Osteocyte (in vitro differentiated cells): Measurements from ENCODE around the gene ABCC10. TPM values are rescaled to one million over a fixed set of nuclear protein-coding genes. Genes with fewer than 3 reads are reported as not detected.
"Not testable (repeated sequence)": the region's sequence is repeated elsewhere in the genome, so short reads cannot be mapped to it uniquely, and the experiment has no call there.

Experiments used
- DNase-seq: peaks from one replicate; pipeline ENCODE4 v3.0.0; 2021; ENCODE audit warnings: mixed read lengths; ENCODE audit not compliant: unreplicated experiment; ENCODE audit errors: extremely low spot score
- H3K27ac Mint-ChIP-seq: one replicate; pipeline ENCODE4 v1.8.0; 2021; ENCODE audit warnings: mild to moderate bottlenecking, mixed read lengths; ENCODE audit not compliant: unreplicated experiment
- H3K27me3 Mint-ChIP-seq: one replicate; pipeline ENCODE4 v1.8.0; 2021; ENCODE audit warnings: mixed read lengths; ENCODE audit not compliant: unreplicated experiment
- H3K36me3 Mint-ChIP-seq: one replicate; pipeline ENCODE4 v1.8.0; 2021; ENCODE audit warnings: mixed read lengths; ENCODE audit not compliant: unreplicated experiment
- H3K4me1 Mint-ChIP-seq: one replicate; pipeline ENCODE4 v1.8.0; 2021; ENCODE audit warnings: mixed read lengths; ENCODE audit not compliant: unreplicated experiment
- H3K4me3 Mint-ChIP-seq: one replicate; pipeline ENCODE4 v1.8.0; 2021; ENCODE audit warnings: mild to moderate bottlenecking, moderate library complexity, mixed read lengths; ENCODE audit not compliant: unreplicated experiment
- H3K9me3 Mint-ChIP-seq: one replicate; pipeline ENCODE4 v1.8.0; 2021; ENCODE audit warnings: mixed read lengths; ENCODE audit not compliant: unreplicated experiment
- total RNA-seq: library from RNA; stranded (reverse); gene quantifications from 2 replicates; pipeline ENCODE4 v1.2.1, GENCODE V29; 2021
- TF ChIP-seq, protein P1 (sequence below): fragments of 200-600 bp; sonication (generic); IDR thresholded peaks from 2 replicates; pipeline ENCODE4 v1.5.0; 2021; ENCODE audit warnings: antibody characterized with exemption, mild to moderate bottlenecking, moderate library complexity

ABCC10 gene
- total RNA-seq, 1 donor from 2014 or later = 40.1 TPM

DNA sequence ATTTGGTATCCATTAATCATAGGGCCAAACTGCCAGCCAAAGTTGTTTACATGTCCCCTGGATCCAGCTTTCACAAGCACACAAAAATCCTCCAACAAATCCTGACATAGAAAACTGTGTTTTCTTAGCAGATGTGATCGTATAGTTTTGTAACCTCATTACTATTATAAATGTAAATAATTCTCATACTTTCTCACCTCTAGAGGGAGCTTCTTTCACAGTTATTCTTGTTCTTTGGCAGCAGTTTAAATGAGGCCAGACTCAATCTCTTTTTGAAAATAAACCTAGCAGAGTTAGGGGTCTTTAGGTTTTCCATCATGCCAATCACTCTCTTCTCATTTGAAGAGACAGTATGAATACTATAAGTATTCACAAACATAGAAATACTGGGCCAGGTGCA is 40.8 kb upstream of the ABCC10 start:
- no peak for DNase-seq

DNA sequence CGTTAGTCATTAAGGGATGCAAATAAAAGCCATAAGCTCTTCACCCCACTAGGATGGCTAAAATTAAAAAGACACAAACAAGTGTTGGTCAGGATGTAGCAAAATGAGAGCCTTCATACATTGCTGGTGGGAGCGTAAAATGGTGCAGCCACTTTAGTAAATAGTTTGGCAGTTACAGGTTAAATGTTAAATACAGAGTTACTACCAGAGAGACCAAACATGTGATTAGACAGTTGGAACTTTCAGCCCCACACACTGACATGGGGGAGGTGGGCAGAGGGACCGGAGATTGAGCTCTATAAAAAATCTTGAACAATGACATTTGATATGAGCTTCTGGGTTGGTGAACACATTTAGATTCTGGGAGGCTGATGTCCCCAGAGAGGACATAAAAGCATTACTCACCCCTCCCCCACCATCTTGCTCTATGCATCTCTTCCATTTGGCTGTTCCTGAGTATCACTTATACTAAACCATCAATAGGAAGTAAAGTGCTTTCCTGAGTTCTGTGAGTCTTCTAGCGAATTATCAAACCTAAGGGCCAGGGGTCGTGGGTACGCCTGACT is 37.5 kb upstream of the ABCC10 start:
- Mint-ChIP-seq H3K36me3 (no peaks in the 10 kb centered on the region), H3K4me1 (peaks cover 2% of the 10 kb centered on the region), H3K27ac (no peak overlapping the region), H3K27me3 (peaks cover 42% of the 10 kb centered on the region), H3K4me3 (no peak overlapping the region), H3K9me3 (no peaks in the 10 kb centered on the region)
- TF ChIP-seq, protein P1, sequence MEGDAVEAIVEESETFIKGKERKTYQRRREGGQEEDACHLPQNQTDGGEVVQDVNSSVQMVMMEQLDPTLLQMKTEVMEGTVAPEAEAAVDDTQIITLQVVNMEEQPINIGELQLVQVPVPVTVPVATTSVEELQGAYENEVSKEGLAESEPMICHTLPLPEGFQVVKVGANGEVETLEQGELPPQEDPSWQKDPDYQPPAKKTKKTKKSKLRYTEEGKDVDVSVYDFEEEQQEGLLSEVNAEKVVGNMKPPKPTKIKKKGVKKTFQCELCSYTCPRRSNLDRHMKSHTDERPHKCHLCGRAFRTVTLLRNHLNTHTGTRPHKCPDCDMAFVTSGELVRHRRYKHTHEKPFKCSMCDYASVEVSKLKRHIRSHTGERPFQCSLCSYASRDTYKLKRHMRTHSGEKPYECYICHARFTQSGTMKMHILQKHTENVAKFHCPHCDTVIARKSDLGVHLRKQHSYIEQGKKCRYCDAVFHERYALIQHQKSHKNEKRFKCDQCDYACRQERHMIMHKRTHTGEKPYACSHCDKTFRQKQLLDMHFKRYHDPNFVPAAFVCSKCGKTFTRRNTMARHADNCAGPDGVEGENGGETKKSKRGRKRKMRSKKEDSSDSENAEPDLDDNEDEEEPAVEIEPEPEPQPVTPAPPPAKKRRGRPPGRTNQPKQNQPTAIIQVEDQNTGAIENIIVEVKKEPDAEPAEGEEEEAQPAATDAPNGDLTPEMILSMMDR = no peak
- no peak for DNase-seq

More for the DNA sequence above, 40.8 kb upstream of the ABCC10 start:
- TF ChIP-seq, protein P1 = peak; percentile 56
- H3K4me3 Mint-ChIP-seq = no peak overlapping the region
- H3K36me3 Mint-ChIP-seq = no peaks in the 10 kb centered on the region
- no peaks in the 10 kb centered on the region for H3K9me3 Mint-ChIP-seq
- peaks cover 31% of the 10 kb centered on the region for H3K27me3 Mint-ChIP-seq
- no peak overlapping the region for H3K27ac Mint-ChIP-seq
- peaks cover 2% of the 10 kb centered on the region for H3K4me1 Mint-ChIP-seq

DNA sequence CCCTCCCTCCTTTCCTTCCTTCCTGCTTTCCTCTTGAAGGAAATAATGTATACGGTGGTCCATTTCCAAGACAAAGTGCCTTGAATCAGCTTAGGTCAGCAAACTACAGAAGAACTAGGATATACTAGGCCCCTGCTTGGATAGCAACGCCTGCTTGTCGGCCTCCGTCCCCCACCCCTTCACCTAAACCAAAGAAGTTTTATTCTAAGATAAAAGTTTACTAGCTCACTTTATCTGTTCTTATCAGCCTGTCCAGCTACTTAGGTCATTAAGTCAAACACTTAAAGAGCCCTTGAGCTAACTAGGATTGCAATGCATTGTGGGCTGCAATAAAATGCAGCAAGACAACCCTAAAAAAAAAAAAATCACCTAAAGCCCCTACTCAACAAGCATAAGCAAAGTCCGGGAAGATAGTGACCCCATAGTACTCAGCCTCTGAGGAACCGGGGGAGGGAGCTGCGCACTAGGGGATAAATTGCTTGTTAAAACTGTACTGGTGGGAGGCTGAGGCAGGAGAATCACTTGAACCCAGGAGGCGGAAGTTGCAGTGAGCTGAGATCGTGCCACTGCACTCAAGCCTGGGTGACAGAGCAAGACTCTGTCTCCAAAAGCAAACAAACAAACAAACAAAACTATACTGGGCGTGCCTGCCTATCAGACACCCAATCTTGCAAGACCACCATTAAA is 36.4 kb upstream of the ABCC10 start:
- not testable (repeated sequence) for H3K4me3 Mint-ChIP-seq, H3K27ac Mint-ChIP-seq, H3K36me3 Mint-ChIP-seq, H3K4me1 Mint-ChIP-seq, DNase-seq, H3K9me3 Mint-ChIP-seq
- H3K27me3 Mint-ChIP-seq = peaks cover 42% of the 10 kb centered on the region

DNA sequence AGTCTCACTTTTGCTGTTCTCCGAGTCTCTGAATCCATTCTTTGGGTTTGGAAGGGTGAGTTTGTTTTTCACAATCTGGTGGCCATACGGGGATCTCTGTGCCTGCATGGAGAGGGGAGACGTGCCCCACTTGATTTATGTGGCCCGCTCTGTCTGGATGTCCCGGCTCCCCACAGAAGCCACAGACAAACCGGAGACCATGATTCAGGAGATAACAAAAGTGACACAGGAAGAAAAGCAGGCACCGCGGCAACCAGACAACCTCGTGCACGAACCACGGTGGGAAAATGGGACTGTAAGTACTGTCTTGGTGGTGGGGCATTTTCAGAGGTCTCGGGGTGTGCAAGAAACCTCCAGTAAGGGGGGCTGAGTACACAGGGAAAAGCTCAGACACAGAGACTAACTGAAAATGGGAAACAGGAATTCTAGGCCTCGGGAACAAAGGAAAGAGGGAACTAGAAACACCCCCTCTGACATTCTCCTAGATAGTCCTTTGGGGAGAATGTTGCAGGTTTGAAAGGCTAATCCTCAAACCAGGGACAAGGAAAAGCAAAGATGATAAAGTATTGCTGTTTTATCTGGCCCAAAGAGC is 35.8 kb upstream of the ABCC10 start:
- Mint-ChIP-seq H3K27ac (no peak overlapping the region), H3K36me3 (no peaks in the 10 kb centered on the region), H3K4me3 (no peak overlapping the region), H3K4me1 (peaks cover 7% of the 10 kb centered on the region), H3K9me3 (no peaks in the 10 kb centered on the region), H3K27me3 (peaks cover 42% of the 10 kb centered on the region)
- TF ChIP-seq, protein P1 = no peak
- DNase-seq = no peak

DNA sequence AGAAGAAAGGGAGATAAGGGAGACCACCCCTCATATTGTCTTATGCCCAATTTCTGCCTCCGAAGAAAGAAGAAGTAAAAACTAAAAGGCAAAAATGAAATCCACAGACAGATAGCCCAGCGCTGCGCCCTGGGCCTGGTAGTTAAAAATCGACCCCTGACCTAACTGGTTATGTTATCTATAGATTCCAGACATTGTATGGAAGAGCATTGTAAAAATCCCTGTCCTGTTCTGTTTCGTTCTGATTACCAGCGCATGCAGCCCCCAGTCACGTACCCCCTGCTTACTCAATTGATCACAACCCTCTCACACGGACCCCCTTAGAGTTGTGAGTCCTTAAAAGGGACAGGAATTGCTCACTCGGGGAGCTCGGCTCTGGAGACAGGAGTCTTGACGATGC is 34.2 kb upstream of the ABCC10 start:
- peaks cover 39% of the 10 kb centered on the region for H3K27me3 Mint-ChIP-seq
- H3K9me3 Mint-ChIP-seq, H3K4me3 Mint-ChIP-seq, H3K27ac Mint-ChIP-seq, DNase-seq, H3K36me3 Mint-ChIP-seq, H3K4me1 Mint-ChIP-seq: not testable (repeated sequence)

DNA sequence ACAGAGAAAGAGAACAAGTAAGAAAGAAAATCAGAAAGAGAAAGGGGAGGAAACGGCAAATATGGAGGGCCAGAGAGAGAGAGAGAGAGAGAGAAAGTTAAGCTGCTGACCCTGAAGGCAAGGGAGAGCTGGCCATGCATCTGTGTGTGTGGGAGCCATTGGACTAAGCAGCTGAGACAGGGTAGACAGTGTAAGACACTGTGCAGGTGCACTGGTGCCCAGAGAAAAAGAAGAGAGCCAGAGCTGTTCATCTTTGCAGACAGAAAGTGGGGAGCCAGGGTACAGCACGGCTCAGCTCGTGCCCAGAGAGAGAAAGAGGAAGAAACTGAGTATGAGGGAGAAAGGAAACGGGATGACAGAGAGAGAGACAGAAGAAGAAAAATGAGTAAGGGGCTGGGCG is 33.7 kb upstream of the ABCC10 start:
- peaks cover 7% of the 10 kb centered on the region for H3K4me1 Mint-ChIP-seq
- H3K4me3 Mint-ChIP-seq = no peak overlapping the region
- H3K36me3 Mint-ChIP-seq = no peaks in the 10 kb centered on the region
- H3K27me3 Mint-ChIP-seq = peaks cover 37% of the 10 kb centered on the region
- DNase-seq = no peak
- H3K9me3 Mint-ChIP-seq = no peaks in the 10 kb centered on the region
- H3K27ac Mint-ChIP-seq = no peak overlapping the region
- TF ChIP-seq, protein P1 = no peak
